Mucosa of rectum (tissue), 2 donors: ENCODE measurements around the gene ZCCHC3.
A peak's percentile ranks its signal among the peaks of the same experiment; 100 is the strongest.

Experiments used
- H3K27ac ChIP-seq, 2 donors: one replicate each; pipeline ENCODE4 v1.7.0; 2013; ENCODE audit warnings: inconsistent platforms in 2 of 2, low read depth in 2 of 2, low read length in 2 of 2
- H3K27me3 ChIP-seq, 2 donors: one replicate each; pipeline ENCODE4 v1.7.0; 2013; ENCODE audit warnings: low read length in 2 of 2; ENCODE audit not compliant: control insufficient read depth in 2 of 2, insufficient read depth in 2 of 2
- H3K36me3 ChIP-seq, 2 donors: one replicate each; pipeline ENCODE4 v1.7.0; 2013; ENCODE audit warnings: low read length in 2 of 2; ENCODE audit not compliant: control insufficient read depth in 2 of 2, insufficient read depth in 2 of 2
- H3K4me1 ChIP-seq, 2 donors: one replicate each; pipeline ENCODE4 v1.7.0; 2013; ENCODE audit warnings: low read length in 2 of 2, mild to moderate bottlenecking in 1 of 2; ENCODE audit not compliant: control insufficient read depth in 2 of 2, insufficient read depth in 2 of 2
- H3K4me3 ChIP-seq, 2 donors: one replicate each; pipeline ENCODE4 v1.7.0; 2013; ENCODE audit warnings: low read length in 2 of 2
- H3K9ac ChIP-seq, 2 donors: one replicate each; pipeline ENCODE4 v1.7.0; 2013; ENCODE audit warnings: low read length in 2 of 2, low read depth in 1 of 2, mild to moderate bottlenecking in 1 of 2
- H3K9me3 ChIP-seq, 2 donors: one replicate each; pipeline ENCODE4 v1.7.0; 2013; ENCODE audit warnings: low read length in 2 of 2; ENCODE audit not compliant: control insufficient read depth in 2 of 2
- donor health status: healthy.
- donor health status: Normal muscosa, but diverticular disease.

The ZCCHC3 gene

DNA sequence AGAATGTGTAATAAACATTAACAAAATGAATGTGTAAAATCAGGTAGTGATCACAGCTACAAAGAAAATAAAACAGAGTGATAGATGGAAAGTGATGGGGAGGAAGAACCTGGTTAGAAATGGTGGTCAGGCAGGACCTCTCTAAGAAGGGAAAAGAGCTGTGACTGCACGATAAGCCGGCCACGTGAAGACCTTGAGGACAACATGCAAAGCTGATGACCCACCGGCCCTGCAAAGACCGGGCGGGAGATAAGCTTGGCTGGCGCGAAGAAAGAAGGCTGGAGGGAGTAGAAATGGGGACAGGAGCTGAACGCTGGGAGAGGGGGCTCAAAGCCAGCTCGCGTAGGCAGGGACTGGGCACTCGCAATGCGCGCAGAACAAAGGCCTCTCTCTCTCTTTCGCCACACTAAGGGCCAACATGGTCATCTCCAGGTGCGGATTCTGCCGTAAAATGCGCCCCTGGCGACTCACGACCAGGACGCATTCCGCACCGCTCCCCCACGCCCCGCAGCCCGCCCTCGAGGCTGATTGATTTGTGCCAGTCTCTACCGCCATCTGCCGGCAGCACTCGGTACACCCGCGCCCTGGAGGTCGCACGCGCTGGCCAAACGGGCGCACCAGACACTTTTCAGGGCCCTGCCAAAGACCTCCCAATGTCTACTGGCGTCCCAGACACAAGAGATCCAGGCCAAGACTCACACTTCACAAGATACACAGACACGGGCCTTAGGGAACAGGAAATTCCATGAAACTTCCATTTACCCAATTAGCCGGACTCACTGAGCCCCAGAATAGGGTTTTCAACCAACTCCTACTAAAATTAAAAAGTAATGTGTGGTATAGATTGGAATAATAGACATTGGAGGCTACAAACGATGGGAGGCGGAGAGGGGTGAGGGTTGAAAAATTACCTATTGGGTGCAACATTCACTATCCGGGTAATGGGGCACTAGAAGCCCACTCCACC lies 30.5 kb upstream of the ZCCHC3 start:
- H3K9me3 ChIP-seq, result no peaks in the 10 kb centered on the region
- no peak overlapping the region for H3K27ac ChIP-seq
- peak overlapping the region; percentile 76 to 77 for H3K4me3 ChIP-seq
- peaks cover 4 to 7% of the 10 kb centered on the region in 2 donors for H3K4me1 ChIP-seq
- H3K36me3 ChIP-seq, result no peaks in the 10 kb centered on the region
- peaks cover 0 to 3% of the 10 kb centered on the region in 2 donors for H3K27me3 ChIP-seq
- peak overlapping the region in 1 of 2 donors; percentile 4 for H3K9ac ChIP-seq

DNA sequence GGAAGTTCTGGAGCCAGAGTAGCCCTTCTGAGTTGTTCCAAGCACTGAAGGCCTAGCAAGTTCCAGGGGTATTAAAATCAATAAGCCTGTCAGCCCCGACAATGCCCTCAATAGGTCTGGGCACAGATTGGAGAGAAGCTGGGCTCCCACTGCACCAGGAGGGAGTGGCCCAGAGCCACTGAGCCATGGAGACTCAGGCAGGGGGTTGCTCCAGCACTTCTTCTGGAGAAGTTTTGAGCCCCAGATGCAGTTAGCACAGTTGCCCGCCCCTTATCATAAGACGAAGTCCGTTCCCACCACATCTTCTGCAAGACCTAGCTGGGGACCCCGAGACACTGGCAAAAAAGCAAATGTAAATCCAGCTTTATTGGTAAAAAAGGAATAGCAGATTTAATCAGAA lies 26.9 kb upstream of the ZCCHC3 start:
- Histone ChIP-seq H3K4me1 (peaks cover 4 to 7% of the 10 kb centered on the region in 2 donors), H3K27me3 (no peaks in the 10 kb centered on the region), H3K4me3 (no peak overlapping the region), H3K36me3 (peaks cover 0 to 4% of the 10 kb centered on the region in 2 donors), H3K27ac (no peak overlapping the region), H3K9me3 (no peaks in the 10 kb centered on the region), H3K9ac (no peak overlapping the region)

DNA sequence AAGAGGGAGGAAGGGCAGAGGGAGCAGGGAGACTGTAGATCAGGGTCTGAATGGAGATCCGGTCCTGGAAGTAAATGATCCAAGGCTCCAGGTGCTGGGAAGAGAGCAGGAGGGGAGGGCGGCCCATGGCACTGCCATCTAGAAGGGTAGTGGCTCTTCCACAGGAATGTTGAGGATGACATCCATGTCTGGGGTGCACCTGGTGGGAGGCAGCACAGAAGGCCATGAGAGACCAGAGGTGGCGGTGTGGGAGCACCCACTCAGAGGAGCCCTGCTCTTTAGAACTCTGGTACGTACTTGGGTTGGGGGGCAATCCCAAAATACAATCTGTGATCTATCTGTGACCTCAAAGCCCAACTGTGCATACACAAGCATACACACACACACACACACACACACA lies 26.3 kb upstream of the ZCCHC3 start:
- H3K27ac ChIP-seq, result no peak overlapping the region
- H3K36me3 ChIP-seq, result peaks cover 0 to 9% of the 10 kb centered on the region in 2 donors
- peaks cover 4 to 7% of the 10 kb centered on the region in 2 donors for H3K4me1 ChIP-seq
- no peaks in the 10 kb centered on the region for H3K27me3 ChIP-seq
- H3K9me3 ChIP-seq, result no peaks in the 10 kb centered on the region
- no peak overlapping the region for H3K4me3 ChIP-seq
- no peak overlapping the region for H3K9ac ChIP-seq

DNA sequence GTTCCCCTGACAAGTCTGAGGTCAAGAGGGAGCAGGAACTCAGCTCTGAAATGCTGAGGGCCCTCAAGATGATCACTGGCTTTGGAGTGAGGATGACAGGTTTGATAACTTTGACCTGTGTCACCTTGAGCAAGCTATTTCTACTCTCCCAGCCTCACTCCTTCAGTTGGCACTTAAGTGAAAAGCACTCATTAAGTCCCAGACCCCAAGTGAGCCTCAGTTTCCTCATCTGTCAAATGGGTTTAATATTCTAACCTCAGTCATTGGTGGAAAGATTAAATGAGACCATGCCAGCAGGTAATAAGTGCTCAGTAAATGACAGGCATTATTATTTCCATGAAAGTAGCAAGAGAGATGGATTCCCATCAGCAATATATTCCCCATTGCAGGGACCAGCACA lies 25.8 kb upstream of the ZCCHC3 start:
- Histone ChIP-seq H3K36me3 (peaks cover 4 to 13% of the 10 kb centered on the region in 2 donors), H3K27me3 (no peaks in the 10 kb centered on the region), H3K4me1 (peaks cover 4 to 6% of the 10 kb centered on the region in 2 donors), H3K9ac (no peak overlapping the region), H3K9me3 (no peaks in the 10 kb centered on the region), H3K4me3 (no peak overlapping the region), H3K27ac (no peak overlapping the region)

DNA sequence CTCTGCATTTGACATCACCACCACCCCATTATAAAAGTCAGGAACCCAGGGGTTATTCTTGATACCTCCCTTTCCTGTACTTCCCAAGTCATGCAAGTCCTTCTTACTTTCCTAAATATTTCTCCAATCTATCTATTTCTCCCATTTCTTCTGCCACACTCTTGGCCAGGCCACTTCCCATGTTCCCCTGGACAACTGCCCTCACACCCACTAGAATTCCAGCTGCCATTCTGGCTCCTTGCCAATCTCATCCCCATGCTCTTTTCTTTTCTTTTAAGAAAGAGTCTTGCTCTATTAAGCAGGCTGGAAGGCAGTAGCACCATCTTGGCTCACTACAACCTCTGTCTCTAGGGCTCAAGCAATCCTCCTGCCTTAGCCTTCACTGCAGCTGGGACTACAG lies 24.7 kb upstream of the ZCCHC3 start:
- H3K27me3 ChIP-seq, result no peaks in the 10 kb centered on the region
- no peak overlapping the region for H3K4me3 ChIP-seq
- H3K36me3 ChIP-seq, result peaks cover 6 to 25% of the 10 kb centered on the region in 2 donors
- no peaks in the 10 kb centered on the region for H3K4me1 ChIP-seq
- no peaks in the 10 kb centered on the region for H3K9me3 ChIP-seq
- H3K27ac ChIP-seq, result no peak overlapping the region
- H3K9ac ChIP-seq, result no peak overlapping the region

DNA sequence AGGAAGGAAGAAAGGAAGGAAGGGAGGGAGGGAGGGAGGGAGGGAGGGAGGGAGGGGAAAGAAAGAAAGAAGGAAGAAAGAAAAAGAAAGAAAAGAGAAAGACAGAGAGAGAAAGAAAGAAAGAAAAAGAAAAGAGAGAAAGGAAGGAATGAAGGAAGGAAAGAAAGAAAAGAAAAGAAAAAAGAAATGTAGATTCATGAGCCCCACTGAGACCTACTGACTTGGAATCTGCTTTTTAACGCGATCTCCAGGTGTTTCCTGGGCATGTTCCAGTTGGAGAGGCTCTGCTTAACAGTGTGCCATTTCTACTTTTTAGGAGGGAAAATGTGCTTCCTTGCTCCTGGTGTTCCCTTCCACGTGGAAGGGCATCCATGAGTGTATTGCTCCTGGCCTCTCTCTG lies 23.5 kb upstream of the ZCCHC3 start:
- Histone ChIP-seq H3K36me3 (peaks cover 9 to 30% of the 10 kb centered on the region in 2 donors), H3K4me1 (no peaks in the 10 kb centered on the region), H3K4me3 (no peak overlapping the region), H3K27ac (no peak overlapping the region), H3K9ac (no peak overlapping the region), H3K27me3 (no peaks in the 10 kb centered on the region), H3K9me3 (no peaks in the 10 kb centered on the region)

DNA sequence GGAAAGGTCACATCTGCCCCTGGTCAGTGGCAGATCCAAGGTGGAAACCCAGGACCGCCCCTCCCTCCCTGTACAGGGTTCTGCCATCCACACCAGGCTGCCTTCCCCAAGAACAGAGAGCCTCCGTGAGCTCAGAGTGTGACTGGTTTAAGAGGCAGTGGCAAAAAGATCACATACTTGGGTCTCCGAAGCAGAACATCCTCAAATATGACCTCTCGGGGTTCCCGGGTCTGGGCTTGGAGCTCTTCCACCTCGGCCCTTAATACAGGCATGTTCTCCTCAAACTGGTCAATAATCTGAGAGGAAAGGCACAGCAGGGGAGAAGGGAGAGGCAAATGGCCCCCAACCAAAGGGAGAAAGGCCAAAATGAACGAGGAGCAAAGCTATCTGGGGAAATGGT lies 21.6 kb upstream of the ZCCHC3 start:
- H3K4me3 ChIP-seq, result no peak overlapping the region
- no peak overlapping the region for H3K9ac ChIP-seq
- no peak overlapping the region for H3K27ac ChIP-seq
- H3K36me3 ChIP-seq, result peaks cover 9 to 33% of the 10 kb centered on the region in 2 donors
- H3K4me1 ChIP-seq, result no peaks in the 10 kb centered on the region
- H3K27me3 ChIP-seq, result no peaks in the 10 kb centered on the region
- no peaks in the 10 kb centered on the region for H3K9me3 ChIP-seq

DNA sequence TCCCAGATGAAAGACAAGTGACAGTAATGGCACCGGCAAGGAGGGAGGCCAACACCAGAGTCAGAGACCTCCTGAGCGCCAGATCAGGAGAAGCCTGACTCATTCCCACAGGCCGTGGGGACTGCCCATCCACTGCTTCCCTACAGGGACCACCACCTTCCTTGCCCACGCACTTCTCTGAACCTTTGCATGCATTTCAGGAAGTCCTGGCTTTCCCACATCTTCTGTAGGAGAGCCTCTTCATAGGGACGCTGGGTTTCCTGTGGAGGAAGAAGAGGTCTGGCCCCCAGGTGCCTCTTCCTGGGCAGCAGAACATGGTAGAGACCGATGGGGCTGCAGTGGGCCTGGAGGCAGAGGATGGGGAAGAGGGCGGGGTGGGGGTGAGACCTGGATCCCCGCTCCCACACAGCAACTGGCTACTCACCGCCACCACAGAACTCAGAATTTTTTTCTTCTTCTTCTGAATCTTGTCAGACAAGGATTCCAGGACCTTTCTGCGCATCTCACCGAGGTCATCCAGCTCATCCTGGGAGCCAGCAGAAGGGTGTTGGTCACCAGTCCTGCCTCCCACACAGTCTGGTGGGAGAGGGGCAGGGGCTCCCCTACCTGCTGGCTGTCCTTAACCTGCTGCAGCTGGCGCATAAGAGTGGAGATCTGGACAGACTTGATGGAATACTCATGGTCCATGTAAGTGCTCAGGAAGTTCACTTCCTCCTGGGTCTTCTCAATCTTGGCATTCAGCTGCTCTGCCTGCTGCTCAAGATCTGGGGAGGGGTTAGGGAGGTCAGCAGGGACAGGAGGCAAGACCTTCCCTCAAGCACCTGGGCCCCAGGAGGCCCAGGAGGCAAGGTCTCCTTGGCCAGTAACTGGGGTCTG lies 20.5 kb upstream of the ZCCHC3 start:
- no peak overlapping the region for H3K27ac ChIP-seq
- no peak overlapping the region for H3K4me3 ChIP-seq
- H3K4me1 ChIP-seq, result no peaks in the 10 kb centered on the region
- peaks cover 9 to 33% of the 10 kb centered on the region in 2 donors for H3K36me3 ChIP-seq
- no peaks in the 10 kb centered on the region for H3K9me3 ChIP-seq
- H3K9ac ChIP-seq, result no peak overlapping the region
- H3K27me3 ChIP-seq, result no peaks in the 10 kb centered on the region

DNA sequence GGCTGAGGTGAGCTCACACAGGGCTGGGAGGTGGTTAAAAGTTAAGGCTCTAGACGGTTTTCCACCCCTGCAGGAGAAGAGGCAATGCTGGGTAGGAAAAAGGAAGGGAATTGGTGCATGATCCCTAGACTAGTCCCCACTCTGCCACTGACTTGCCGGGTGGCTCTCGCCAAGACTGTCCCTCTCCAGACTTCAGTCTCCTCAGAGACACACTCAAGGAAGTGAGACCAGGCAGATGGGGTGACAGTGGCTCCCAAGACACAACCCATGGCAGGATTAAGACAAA lies 19.9 kb upstream of the ZCCHC3 start:
- no peaks in the 10 kb centered on the region for H3K9me3 ChIP-seq
- no peak overlapping the region for H3K9ac ChIP-seq
- no peak overlapping the region for H3K27ac ChIP-seq
- no peaks in the 10 kb centered on the region for H3K4me1 ChIP-seq
- no peak overlapping the region for H3K4me3 ChIP-seq
- peaks cover 9 to 33% of the 10 kb centered on the region in 2 donors for H3K36me3 ChIP-seq
- no peaks in the 10 kb centered on the region for H3K27me3 ChIP-seq

DNA sequence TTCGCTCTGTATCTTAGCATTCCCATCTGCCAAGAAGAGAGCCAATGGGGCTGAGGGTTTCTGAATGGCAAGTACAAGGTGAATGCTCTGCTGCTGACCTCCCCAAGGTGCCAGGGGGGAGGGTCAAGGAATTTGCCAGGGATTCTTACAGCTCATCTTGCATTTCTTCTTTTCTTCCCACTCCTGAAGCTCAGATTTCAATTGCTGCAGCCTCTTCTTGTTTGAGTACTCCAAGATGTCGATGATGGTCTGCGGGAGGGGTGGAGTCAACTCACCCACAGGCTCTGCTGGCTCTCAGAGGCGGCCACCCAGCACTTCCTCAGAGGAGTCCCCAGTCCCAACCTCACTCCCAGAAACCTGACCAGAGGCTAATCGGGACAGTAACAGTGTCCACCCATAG lies 19.2 kb upstream of the ZCCHC3 start:
- Histone ChIP-seq H3K4me1 (no peaks in the 10 kb centered on the region), H3K9ac (no peak overlapping the region), H3K27ac (no peak overlapping the region), H3K4me3 (no peak overlapping the region), H3K27me3 (no peaks in the 10 kb centered on the region), H3K36me3 (peaks cover 9 to 33% of the 10 kb centered on the region in 2 donors), H3K9me3 (no peaks in the 10 kb centered on the region)
